Esophagus squamous epithelium (tissue), 4 donors: ENCODE measurements around the gene CPM.

Experiments
- POLR2A ChIP-seq, 4 donors: fragments of 450-650 bp; IDR thresholded peaks; one replicate each; pipeline ENCODE4 v1.6.1; 2017; ENCODE audit warnings: antibody characterized with exemption in 4 of 4, mild to moderate bottlenecking in 4 of 4, moderate library complexity in 3 of 4
- TF ChIP-seq, protein P1 (sequence below), 6 experiments: fragments of 450-650 bp in 4 of 6; fragments of 200-600 bp in 2 of 6; sonication (generic) in 2 of 6; IDR thresholded peaks; one replicate each; pipeline ENCODE4 v1.5.1; 2016 to 2019; ENCODE audit warnings: antibody characterized with exemption in 6 of 6, mild to moderate bottlenecking in 4 of 6, moderate library complexity in 4 of 6

GRCh38 chr12:68855771-68856170 is 77.2 kb downstream of the CPM start:
- TF ChIP-seq, protein P1, sequence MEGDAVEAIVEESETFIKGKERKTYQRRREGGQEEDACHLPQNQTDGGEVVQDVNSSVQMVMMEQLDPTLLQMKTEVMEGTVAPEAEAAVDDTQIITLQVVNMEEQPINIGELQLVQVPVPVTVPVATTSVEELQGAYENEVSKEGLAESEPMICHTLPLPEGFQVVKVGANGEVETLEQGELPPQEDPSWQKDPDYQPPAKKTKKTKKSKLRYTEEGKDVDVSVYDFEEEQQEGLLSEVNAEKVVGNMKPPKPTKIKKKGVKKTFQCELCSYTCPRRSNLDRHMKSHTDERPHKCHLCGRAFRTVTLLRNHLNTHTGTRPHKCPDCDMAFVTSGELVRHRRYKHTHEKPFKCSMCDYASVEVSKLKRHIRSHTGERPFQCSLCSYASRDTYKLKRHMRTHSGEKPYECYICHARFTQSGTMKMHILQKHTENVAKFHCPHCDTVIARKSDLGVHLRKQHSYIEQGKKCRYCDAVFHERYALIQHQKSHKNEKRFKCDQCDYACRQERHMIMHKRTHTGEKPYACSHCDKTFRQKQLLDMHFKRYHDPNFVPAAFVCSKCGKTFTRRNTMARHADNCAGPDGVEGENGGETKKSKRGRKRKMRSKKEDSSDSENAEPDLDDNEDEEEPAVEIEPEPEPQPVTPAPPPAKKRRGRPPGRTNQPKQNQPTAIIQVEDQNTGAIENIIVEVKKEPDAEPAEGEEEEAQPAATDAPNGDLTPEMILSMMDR (IDR thresholded peaks at IDR 0.05) = no peak
- no peak for TF ChIP-seq POLR2A (IDR thresholded peaks at IDR 0.05)
